ENCODE data around the gene TMEM100.
A peak's percentile ranks its signal among the peaks of the same experiment; 100 is the strongest.

The TMEM100 gene

DNA sequence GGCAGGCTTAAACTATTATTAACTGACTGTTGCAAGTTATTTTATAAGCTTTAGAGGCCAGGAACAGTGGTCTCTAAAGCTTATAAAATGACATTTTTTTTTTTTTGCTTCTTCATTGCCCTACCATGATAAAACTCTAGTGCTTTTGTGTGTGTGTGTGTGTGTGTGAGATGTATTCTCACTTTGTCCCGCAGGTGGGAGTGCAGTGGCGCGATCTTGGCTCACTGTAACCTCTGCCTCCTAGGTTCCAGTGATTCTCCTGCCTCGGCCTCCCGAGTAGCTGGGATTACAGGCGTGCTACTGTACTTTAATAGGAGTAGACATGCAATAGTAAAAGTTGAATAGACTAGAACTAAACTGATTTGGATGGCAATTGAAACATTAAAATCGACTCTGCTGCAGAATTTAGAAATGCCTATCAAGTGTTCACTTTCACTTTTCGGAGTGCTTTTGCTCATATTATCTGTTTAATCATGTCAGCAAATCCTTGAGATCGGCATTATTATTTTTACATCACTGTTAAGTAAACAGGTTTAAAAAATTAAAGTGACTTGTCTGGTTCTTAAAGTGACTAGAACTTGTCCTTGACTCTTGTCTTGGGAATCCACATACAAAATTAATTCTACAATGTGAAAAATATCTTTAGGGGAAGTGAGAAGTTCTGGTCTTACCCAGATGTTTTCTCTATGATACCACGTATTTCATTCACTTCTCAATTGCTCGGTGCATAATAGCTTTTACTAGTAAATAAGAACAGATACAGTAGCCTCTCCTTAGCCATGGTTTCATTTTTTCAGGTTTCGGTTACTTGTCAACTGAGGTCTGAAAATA lies 19.8 kb upstream of the TMEM100 start:
- FAIRE-seq, result no peak

- FAIRE-seq, result no peak
Measured at GRCh38 chr17:55741356-55741700, 18.7 kb upstream of the TMEM100 start.

GRCh38 chr17:55740511-55741355 lies 18.1 kb upstream of the TMEM100 start:
- no peak for FAIRE-seq

DNA sequence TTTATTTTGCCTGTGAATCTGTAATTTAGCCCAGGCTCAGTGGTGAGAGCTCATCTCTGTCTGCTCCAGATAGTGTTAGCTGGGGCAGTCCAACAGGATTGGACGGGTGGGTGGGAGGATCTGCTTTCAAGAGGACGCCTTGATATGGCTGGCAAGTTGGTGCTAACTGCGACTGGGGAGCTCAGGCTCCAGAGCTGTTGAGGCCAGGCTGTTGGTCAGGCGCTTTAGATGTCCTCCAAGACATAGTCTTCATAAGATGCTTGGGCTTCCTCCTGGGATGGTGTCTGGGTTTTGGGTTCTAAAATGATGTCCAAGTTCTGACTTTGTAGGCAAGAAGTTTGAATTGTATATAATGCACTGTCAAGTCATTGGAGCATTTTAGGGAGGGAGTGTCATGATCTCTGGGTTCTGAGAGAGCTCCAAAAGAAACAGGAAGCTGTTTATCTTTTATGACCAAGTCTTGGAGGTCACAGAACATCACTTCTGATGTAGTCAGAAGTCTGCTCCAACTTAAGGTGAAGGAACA lies 15.4 kb upstream of the TMEM100 start:
- no peak for FAIRE-seq

DNA sequence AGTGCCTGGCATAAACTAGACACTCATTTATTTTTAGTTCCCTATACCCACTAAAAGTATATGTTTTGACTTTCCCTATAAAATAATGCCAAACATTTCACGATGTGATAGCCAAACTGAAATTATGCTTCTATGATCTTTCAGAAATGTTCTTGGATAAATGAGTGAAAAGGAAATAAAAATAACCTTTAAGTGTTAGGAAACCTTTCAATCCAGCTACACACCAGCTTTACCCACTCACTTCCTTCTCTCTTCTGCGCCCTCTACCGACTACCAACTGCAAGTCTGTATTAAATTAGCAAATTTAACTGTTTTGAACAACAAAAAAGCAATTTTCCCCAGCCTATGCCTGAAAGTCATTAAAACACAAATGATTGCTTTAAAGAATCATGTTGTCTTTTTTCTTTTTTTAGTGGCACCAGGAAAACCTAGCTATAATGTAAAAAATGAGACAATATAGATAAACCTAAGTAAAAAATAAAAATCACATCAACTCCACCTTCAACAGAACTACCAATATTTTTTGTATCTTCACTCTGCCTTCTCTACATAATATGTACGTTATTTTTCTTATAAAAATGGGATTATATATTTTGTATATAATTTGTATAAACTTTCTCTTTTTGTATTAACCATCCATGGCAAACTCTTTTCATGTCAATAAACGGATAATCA lies 13.2 kb upstream of the TMEM100 start:
- FAIRE-seq, result peak; percentile 88

- no peak for FAIRE-seq
Measured at GRCh38 chr17:55734128-55734781, 11.6 kb upstream of the TMEM100 start.

- FAIRE-seq, result peak; percentile 76
Measured at GRCh38 chr17:55731586-55732250, 9.1 kb upstream of the TMEM100 start.

DNA sequence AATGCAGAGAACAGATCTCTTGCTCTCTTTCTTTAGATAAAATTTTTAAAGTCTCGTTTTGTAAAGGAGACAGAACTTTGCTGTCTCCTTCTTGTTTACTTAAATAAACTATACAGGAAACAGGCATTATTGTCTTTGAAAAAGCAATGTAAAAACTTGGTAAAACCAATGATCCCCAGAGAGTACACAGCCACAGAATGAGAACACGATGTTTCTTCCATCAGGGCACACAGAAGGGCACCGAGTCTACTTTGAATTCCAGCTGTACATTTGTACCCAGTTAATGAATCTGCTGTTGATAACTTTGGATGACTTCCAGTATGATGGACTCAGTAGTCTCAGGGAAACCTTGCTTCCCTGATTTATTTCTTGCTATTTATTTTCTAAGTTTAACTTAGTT lies 8.1 kb upstream of the TMEM100 start:
- FAIRE-seq, result no peak

GRCh38 chr17:55730380-55730779 lies 7.7 kb upstream of the TMEM100 start:
- FAIRE-seq, result peak; percentile 93

DNA sequence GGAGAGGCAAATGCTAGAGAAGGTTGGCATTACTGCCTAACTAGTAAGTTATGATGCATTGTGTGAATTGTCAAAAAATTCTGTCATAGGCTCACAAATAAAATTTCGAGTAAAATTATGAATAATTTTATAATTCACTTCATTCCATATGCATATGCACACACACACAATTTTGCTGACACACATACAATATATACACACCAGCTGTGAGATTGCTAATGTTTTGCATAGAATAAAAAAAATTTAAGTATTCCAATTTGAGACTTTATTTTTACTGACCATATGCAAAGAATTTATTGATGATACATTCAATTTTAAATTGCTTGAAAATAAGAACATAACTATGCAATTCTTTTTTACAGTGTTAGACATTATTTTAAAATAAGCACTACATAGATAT lies 6.8 kb upstream of the TMEM100 start:
- no peak for FAIRE-seq

GRCh38 chr17:55728833-55729232 lies 6.2 kb upstream of the TMEM100 start:
- FAIRE-seq, result no peak

DNA sequence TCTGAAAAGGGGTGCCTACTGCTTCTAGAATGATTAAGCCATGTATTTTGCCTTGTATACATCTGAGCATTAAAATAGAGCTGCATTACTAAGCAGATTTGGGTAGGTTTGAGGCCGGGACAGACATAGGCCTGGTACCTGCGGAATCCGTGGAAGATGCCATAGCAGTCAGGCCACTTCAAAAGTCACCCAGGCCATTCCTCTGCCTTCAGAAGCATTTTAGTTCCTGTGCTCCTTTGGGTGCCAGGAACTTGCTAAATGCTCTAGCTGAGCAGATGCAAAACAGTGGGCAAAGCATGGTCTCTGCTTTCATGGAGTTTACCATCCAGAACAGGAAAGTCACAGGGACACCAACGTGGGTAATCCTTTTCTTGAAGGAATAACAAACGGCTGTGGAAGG lies 5.7 kb upstream of the TMEM100 start:
- FAIRE-seq, result no peak

DNA sequence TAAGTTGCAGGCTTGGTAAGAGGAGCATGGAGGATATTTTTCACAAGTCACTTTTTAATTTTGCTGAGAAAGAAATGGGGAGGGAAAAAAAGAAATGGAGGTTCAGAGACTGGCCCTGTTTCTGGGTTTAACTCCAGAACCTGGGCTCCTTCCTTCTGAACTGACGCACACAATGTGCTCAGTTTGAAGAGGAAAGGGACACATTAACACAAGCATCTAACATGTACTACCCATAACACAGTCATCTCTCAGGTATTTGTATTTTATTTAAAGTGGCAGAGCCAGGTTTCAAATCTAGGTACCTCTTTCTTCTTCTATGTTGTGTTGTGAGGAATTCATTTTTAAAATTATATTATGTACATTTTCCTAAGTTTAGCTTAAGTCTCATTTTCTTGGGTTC lies 5.3 kb upstream of the TMEM100 start:
- no peak for FAIRE-seq

DNA sequence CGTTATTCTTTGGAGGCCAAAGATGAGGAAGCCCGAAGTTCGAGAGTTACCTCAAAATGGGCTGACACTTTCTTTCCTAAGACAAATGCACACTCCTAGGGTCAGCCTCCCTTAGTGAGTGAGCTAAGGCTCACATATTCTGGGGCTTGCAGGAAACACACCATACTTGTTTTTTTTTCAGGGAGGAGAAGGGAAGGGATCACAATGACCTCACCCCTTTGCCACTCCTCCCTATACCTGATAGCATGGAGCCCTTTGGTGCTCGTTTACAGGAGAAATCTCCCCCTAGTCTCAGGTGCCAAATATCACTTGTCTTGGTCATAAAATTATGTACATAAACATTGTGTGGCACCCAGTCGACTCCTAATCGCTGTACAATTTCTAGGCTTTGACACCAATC lies 4.6 kb upstream of the TMEM100 start:
- no peak for FAIRE-seq

DNA sequence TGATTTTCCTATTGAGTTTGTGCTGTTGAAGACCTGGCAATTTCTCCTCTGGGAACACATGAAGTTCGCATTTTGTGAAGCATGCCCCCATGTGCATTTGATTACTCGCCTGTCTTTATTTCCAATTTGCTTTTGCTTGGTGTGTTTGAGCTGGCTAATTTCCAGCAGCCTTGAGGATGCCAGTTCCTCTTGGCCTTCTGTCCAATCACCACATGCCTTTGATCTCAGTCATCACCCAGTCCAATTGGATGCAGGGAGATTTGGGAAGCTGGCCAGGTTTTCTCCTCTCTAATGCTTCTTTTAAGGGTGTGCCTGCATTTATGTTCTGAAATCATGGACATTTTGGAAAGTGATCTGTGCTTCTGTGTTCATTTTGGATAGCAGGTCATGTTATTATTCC lies 3.8 kb upstream of the TMEM100 start:
- FAIRE-seq, result peak; percentile 32

GRCh38 chr17:55723488-55723848 lies 804 bp upstream of the TMEM100 start:
- FAIRE-seq, result no peak

GRCh38 chr17:55722016-55722736 lies 488 bp downstream of the TMEM100 start:
- no peak for FAIRE-seq

DNA sequence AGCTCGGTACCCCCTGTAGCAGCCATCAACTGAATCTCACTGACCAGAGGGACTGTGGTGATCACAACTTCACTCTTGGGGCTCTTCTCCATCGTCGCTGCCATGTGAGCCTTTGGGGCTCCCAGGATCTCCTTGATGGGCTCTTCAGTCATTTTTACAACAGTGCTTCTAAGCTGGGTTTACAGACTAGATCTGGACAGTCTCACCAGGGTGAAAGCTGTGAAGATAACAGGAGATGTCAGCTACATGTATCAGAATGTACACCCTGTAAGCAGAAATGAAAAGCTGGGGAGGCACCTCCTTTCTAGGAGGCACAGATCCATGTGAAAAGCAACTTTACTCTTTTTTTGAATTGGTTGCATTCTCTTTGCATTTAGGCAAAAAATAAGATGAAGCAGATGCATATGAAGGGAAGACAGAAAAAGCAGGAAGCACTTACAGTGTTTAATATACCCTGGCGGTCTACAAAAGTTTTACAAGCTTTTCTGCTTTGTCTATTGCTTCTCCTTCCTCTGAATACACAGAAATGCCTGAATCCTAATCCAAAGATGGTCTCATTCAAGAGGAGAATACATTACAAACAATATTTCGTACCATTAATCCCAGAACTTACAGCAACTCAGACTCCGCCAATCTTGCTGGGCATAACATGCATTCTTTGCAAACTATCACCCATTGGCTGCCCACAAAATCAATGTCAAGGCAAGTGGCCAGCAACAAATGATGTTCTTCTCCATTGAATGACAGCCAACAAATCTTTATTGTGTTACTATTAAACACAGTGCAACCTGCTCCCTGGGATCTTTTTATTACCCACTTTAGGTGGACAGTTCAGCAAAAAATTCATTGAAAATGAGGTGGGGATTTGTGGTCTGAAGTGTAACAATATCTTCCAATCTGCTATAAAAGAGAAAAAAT lies 1.5 kb downstream of the TMEM100 start:
- no peak for FAIRE-seq

- FAIRE-seq, result peak; percentile 84
Measured at GRCh38 chr17:55717898-55718735, 4.5 kb downstream of the TMEM100 start.

- FAIRE-seq, result no peak
Measured at GRCh38 chr17:55717432-55717831, 5.2 kb downstream of the TMEM100 start.
